Stimulated activated CD8-positive, alpha-beta memory T cell treated with anti-CD3 and anti-CD28 coated beads, Interleukin-15, amount 100 ng/mL, for 48 hours (primary cell): ENCODE results near the gene DTX3L.
"Not testable (repeated sequence)": the region's sequence is repeated elsewhere in the genome, so short reads cannot be mapped to it uniquely, and the experiment has no call there.

Experiments
- DNase-seq, 2 donors: peaks; one replicate each; pipeline ENCODE4 v3.0.0-alpha.2; 2020; ENCODE audit warnings: low read depth in 2 of 2

DTX3L gene

GRCh38 chr3:122562923-122563716 is 1.0 kb upstream of the DTX3L start:
- no peak for DNase-seq

GRCh38 chr3:122563717-122564025 is 467 bp upstream of the DTX3L start:
- DNase-seq, result no peak

- not testable (repeated sequence) for DNase-seq
These were observed 4.0 kb downstream of the DTX3L start for GRCh38 chr3:122568131-122568530.

- DNase-seq, result no peak
These were observed 4.6 kb downstream of the DTX3L start for GRCh38 chr3:122568755-122569154.

- DNase-seq, result no peak
These were observed 8.8 kb downstream of the DTX3L start for GRCh38 chr3:122572940-122573412.

GRCh38 chr3:122576174-122576940 is 12.2 kb downstream of the DTX3L start:
- DNase-seq, result no peak

GRCh38 chr3:122577409-122578031 is 13.4 kb downstream of the DTX3L start, which contains the start of gene PARP15:
TSS of gene PARP15 (plus strand) at chr3:122577650. CDS start at chr3:122577668, 18 bp downstream.
- peak in 1 of 2 donors; percentile 30 for DNase-seq

GRCh38 chr3:122578069-122578740 is 14.1 kb downstream of the DTX3L start:
- no peak for DNase-seq

- DNase-seq, result no peak
These were observed 16.3 kb downstream of the DTX3L start for GRCh38 chr3:122580470-122580869.

- DNase-seq, result no peak
These were observed 17.5 kb downstream of the DTX3L start for GRCh38 chr3:122581622-122582021.

GRCh38 chr3:122582390-122582789 is 18.3 kb downstream of the DTX3L start:
- no peak for DNase-seq

- no peak for DNase-seq
These were observed 22.0 kb downstream of the DTX3L start for GRCh38 chr3:122586098-122586497.

GRCh38 chr3:122586773-122587485 is 22.8 kb downstream of the DTX3L start:
- DNase-seq, result no peak

- DNase-seq, result no peak
These were observed 23.4 kb downstream of the DTX3L start for GRCh38 chr3:122587572-122587971.

GRCh38 chr3:122589297-122589696 is 25.2 kb downstream of the DTX3L start:
- DNase-seq, result no peak

GRCh38 chr3:122590610-122591009 is 26.5 kb downstream of the DTX3L start:
- DNase-seq, result no peak

GRCh38 chr3:122594025-122594424 is 29.9 kb downstream of the DTX3L start:
- no peak for DNase-seq

- DNase-seq, result no peak
These were observed 34.0 kb downstream of the DTX3L start for GRCh38 chr3:122598151-122598550.

GRCh38 chr3:122598556-122598955 is 34.4 kb downstream of the DTX3L start:
- DNase-seq, result no peak

GRCh38 chr3:122602011-122602710 is 38.0 kb downstream of the DTX3L start:
- DNase-seq, result no peak

GRCh38 chr3:122603056-122603455 is 38.9 kb downstream of the DTX3L start:
- DNase-seq, result no peak
